SU-DHL-6 (cell line): ENCODE measurements around the gene FXYD3.

Experiments
- CTCF ChIP-seq: fragments of 200-600 bp; sonication (generic); IDR thresholded peaks from one replicate; pipeline ENCODE4 v1.5.1; 2017; ENCODE audit warnings: antibody characterized with exemption, mild to moderate bottlenecking, low read length, moderate library complexity; ENCODE audit not compliant: insufficient read depth, poor library complexity, severe bottlenecking
- EZH2phosphoT487 ChIP-seq: fragments of 200-600 bp; sonication (generic), shearing (Covaris generic); conservative IDR thresholded peaks from 2 replicates; pipeline ENCODE4 v1.6.1; 2018; ENCODE audit warnings: mild to moderate bottlenecking, antibody characterized with exemption, low read length, moderate library complexity, mixed read lengths

GRCh38 chr19:35087393-35087792 is 28.2 kb upstream of the FXYD3 start:
- TF ChIP-seq EZH2phosphoT487, result no peak
- TF ChIP-seq CTCF, result no peak
